Measurements from ENCODE around the gene TYK2. TPM values are rescaled to one million over a fixed set of nuclear protein-coding genes. Genes with fewer than 3 reads are reported as not detected.

Gene TYK2
- total RNA-seq, 4 donors from 2014 or later: 138 to 531 (median 246) TPM

DNA sequence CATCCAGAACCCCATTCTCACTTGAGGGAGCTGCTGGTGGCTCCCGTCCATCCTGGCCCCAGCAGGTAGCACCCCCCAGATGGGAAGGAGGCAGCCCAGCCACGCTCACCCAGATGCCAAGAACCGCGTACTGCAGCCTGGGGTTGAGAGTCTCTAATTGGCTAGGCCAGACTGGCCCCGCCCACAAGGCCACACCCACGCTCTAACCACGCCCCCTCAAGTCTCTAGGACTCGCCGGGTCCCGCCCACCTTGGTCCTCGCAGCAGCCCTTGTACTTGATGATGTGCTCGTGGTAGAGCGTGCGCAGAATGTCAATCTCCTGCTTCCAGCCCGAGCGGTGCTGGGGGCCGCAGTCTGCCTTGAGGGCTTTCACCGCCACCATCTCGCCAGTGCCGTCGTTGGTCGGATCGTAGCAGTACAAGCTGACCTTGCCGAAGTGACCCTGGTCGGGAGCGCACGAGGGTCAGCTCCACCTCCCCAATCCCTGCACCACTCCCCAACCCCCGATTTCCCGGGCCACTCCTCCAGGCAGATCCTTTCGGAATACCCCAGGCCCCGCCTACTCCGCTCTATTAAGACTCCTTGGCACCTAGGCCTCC, 26.5 kb downstream of the TYK2 start:
- TF ChIP-seq, protein P1, sequence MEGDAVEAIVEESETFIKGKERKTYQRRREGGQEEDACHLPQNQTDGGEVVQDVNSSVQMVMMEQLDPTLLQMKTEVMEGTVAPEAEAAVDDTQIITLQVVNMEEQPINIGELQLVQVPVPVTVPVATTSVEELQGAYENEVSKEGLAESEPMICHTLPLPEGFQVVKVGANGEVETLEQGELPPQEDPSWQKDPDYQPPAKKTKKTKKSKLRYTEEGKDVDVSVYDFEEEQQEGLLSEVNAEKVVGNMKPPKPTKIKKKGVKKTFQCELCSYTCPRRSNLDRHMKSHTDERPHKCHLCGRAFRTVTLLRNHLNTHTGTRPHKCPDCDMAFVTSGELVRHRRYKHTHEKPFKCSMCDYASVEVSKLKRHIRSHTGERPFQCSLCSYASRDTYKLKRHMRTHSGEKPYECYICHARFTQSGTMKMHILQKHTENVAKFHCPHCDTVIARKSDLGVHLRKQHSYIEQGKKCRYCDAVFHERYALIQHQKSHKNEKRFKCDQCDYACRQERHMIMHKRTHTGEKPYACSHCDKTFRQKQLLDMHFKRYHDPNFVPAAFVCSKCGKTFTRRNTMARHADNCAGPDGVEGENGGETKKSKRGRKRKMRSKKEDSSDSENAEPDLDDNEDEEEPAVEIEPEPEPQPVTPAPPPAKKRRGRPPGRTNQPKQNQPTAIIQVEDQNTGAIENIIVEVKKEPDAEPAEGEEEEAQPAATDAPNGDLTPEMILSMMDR (IDR thresholded peaks at IDR 0.05): no peak
- TF ChIP-seq POLR2A (IDR thresholded peaks at IDR 0.05): no peak
- no peaks in the 10 kb centered on the region for H3K27me3 ChIP-seq
- peaks cover 0 to 85% (median 0%) of the 10 kb centered on the region in 3 donors for H3K36me3 ChIP-seq
- H3K9me3 ChIP-seq: no peaks in the 10 kb centered on the region
- no peaks in the 10 kb centered on the region for H3K4me1 ChIP-seq
- H3K4me3 ChIP-seq: no peak overlapping the region
- no peak for DNase-seq
- H3K27ac ChIP-seq: no peak overlapping the region

DNA sequence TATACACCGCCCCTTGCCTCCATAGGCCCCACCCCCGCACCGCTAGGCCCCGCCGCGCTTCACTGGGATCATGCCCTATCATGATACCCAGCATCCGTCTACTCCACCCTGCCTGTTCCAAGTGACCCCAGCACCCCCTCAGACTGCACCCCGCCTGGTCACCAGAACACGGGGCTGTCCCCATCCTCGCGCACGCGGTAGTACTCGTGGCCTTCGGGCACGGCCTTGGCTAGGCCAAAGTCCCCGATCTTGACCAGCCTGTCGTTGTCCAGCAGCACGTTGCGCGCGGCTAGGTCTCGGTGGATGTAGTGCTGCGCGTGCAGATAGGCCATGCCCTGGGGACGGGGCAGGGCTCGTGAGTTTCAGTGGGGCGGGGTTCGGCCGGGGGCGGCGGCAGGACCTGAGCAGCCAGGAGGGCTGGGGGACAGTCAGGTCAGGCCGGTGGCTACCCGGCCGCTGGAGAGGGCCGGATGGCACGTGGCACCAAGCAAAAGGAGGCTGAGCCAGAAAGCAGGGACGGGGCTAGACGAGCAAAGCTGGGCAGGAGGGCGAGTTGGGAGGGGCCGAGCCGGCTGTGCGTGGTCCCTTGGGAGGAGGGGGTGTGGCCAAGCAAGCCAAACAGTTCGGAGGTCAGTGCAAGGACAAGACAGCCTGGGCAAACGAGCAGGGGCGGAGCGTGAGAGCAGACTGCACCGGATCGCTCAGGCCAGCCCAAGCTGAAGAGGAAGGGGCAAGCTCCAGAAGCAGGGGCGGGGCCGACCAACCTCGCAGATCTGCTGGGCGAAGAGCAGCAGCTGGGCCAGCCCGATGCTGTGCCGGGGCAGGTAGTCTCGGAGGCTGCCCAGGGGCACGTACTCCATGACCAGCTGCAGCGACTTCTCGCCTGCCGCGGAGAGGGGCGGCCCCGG, 27.4 kb downstream of the TYK2 start:
- no peak for DNase-seq
- Histone ChIP-seq H3K4me3 (no peak overlapping the region), H3K27me3 (no peaks in the 10 kb centered on the region), H3K4me1 (no peaks in the 10 kb centered on the region), H3K36me3 (peaks cover 0 to 79% (median 0%) of the 10 kb centered on the region in 3 donors), H3K27ac (peak overlapping the region in 1 of 4 donors; percentile 49), H3K9me3 (no peaks in the 10 kb centered on the region)
- TF ChIP-seq POLR2A (IDR thresholded peaks at IDR 0.05): no peak
- TF ChIP-seq, protein P1 (IDR thresholded peaks at IDR 0.05): no peak

DNA sequence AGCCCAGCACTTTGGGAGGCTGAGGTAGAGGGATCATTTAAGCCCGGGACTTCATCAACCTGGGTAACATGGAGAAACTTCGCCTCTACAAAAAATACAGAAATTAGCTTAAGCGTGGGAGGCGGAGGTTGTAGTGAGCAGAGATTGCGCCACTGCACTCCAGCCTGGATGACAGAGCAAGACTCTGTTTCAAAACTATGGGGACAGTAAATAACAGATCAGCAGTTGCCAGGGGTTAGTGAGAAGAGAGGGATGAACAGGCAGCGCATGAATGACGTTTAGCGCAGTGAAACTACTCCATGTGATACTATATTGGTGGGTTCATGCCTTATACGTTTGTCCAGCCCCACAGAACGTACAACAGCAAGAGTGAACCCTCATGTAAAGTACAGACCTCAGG, 33.9 kb downstream of the TYK2 start:
- Histone ChIP-seq H3K4me3 (no peak overlapping the region), H3K27ac (no peak overlapping the region), H3K27me3 (no peaks in the 10 kb centered on the region), H3K36me3 (peaks cover 0 to 18% (median 0%) of the 10 kb centered on the region in 3 donors), H3K9me3 (no peaks in the 10 kb centered on the region), H3K4me1 (no peaks in the 10 kb centered on the region)
- DNase-seq: no peak
- TF ChIP-seq POLR2A (IDR thresholded peaks at IDR 0.05): no peak
- TF ChIP-seq, protein P1 (IDR thresholded peaks at IDR 0.05): no peak

DNA sequence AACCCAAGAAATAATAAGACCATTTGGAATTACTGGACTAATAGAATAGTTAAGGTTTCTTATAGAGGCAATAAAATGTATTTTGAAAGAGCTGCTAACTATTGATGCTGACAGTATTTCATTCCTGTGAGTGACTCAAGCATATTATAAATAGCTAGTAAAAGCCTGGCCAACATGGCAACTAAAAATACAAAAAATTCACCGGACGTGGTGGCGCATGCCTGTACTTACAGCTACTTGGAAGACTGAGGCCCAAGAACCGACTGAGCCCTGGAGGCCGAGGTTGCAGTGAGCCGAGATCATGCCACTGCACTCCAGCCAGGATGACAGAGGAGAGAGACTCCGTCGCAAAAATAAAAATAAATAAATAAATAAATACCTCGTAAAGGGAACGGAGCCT, 35.6 kb downstream of the TYK2 start:
- no peak overlapping the region for H3K4me3 ChIP-seq
- peaks cover 0 to 3% (median 0%) of the 10 kb centered on the region in 3 donors for H3K36me3 ChIP-seq
- H3K9me3 ChIP-seq: no peaks in the 10 kb centered on the region
- H3K4me1 ChIP-seq: no peaks in the 10 kb centered on the region
- no peak overlapping the region for H3K27ac ChIP-seq
- DNase-seq: no peak
- H3K27me3 ChIP-seq: no peaks in the 10 kb centered on the region
- TF ChIP-seq, protein P1 (IDR thresholded peaks at IDR 0.05): no peak
- no peak for TF ChIP-seq POLR2A (IDR thresholded peaks at IDR 0.05)

DNA sequence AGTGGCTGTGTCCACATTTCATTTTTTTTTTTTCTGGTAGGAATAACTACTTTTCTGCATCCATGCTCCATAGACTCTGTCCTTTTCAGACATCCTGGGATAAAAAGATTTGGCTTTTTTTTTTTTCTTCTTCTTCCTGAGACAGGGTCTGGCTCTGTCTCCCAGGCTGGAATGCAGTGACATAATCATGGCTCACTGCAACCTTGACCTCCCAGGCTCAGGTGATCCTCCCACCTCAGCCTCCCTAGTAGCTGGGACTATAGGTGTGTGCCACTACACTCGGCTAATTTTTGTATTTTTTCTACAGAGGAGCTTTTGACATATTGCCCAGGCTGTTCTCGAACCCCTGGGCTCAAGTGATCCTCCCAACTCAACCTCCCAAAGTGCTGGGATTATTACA, 36.9 kb downstream of the TYK2 start:
- no peaks in the 10 kb centered on the region for H3K27me3 ChIP-seq
- DNase-seq: no peak
- H3K27ac ChIP-seq: no peak overlapping the region
- H3K4me1 ChIP-seq: no peaks in the 10 kb centered on the region
- no peaks in the 10 kb centered on the region for H3K9me3 ChIP-seq
- H3K4me3 ChIP-seq: no peak overlapping the region
- TF ChIP-seq POLR2A (IDR thresholded peaks at IDR 0.05): no peak
- TF ChIP-seq, protein P1 (IDR thresholded peaks at IDR 0.05): no peak
- H3K36me3 ChIP-seq: no peaks in the 10 kb centered on the region
